T-helper 2 cell treated with Interferon-gamma antibody and Interleukin-4, amounts not matched to agents 5 μg/mL and 100 μg/mL, for 36 hours (primary cell): ENCODE results near the gene CD8B2.
"Not testable (repeated sequence)": the region's sequence is repeated elsewhere in the genome, so short reads cannot be mapped to it uniquely, and the experiment has no call there.

Source experiments
- DNase-seq: peaks from one replicate; pipeline ENCODE4 v3.0.0; 2021; ENCODE audit warnings: low spot score
- H3K27ac Mint-ChIP-seq: one replicate; pipeline ENCODE4 v1.8.0; 2021; ENCODE audit warnings: mild to moderate bottlenecking, mixed read lengths
- H3K27me3 Mint-ChIP-seq: one replicate; pipeline ENCODE4 v1.8.0; 2021; ENCODE audit warnings: low read depth, mixed read lengths
- H3K36me3 Mint-ChIP-seq: one replicate; pipeline ENCODE4 v1.8.0; 2021; ENCODE audit warnings: low read depth, mixed read lengths
- H3K4me1 Mint-ChIP-seq: one replicate; pipeline ENCODE4 v1.8.0; 2021; ENCODE audit warnings: low read depth, mixed read lengths
- H3K4me3 Mint-ChIP-seq: one replicate; pipeline ENCODE4 v1.8.0; 2022; ENCODE audit warnings: mild to moderate bottlenecking, moderate library complexity, mixed read lengths
- H3K9me3 Mint-ChIP-seq: one replicate; pipeline ENCODE4 v1.8.0; 2021; ENCODE audit warnings: mixed read lengths

Gene CD8B2

GRCh38 chr2:106504192-106504591 is 17.0 kb downstream of the CD8B2 start:
- H3K4me1 Mint-ChIP-seq, H3K4me3 Mint-ChIP-seq, DNase-seq, H3K9me3 Mint-ChIP-seq, H3K36me3 Mint-ChIP-seq, H3K27me3 Mint-ChIP-seq, H3K27ac Mint-ChIP-seq: not testable (repeated sequence)

DNA sequence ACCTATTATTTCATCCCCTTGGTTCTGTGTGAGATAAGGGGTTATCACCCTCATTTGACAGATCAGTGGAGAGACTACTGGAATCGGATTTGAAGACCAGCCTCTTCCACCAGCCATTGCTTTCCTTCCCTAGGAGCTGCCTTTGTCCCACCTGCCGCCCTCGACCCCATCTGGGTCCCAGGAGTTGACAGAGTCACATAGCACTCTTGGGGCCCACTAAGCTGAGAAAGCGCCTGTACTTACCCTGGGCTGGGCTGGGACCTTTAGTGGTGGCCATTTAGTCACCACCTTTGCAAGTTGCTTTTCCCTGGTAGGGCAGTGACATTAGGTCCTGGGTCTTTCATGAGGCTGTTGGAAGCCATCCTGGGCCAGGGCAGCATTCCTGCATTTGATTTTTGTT is 17.6 kb downstream of the CD8B2 start:
- H3K27me3 Mint-ChIP-seq, H3K27ac Mint-ChIP-seq, H3K36me3 Mint-ChIP-seq, H3K4me3 Mint-ChIP-seq, H3K4me1 Mint-ChIP-seq, DNase-seq, H3K9me3 Mint-ChIP-seq: not testable (repeated sequence)

DNA sequence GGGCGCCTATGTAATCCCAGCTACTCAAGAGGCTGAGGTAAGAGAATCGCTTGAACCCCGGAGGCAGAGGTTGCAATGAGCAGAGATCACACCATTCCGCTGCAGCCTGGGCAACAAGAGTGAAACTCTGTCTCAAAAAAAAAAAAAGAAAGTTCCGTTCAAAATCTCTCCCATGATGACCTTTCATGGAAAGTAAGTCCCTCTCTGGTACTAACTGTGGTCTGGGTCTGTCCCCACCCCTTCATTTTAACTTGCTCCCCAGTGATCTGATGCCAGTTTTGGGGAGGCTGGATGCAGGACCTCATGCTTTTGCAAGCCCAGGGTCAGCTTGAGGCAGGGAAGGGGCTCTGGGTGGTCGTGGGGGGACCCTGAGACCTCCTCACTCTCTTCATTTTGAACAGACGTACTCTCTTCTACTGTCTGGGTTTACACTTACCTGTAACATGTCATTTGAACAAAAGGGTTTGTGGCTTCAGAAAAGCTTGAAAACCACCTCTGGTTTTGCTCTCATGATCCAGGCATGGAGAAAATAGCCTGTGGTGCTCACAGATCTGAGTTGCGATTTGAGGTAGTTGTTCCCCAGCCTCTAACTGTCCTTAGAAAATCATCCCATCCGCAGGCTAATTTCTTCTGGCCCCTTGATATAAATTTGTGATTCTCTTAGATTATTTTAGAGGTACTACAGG is 19.0 kb downstream of the CD8B2 start:
- H3K4me3 Mint-ChIP-seq, H3K9me3 Mint-ChIP-seq, DNase-seq, H3K4me1 Mint-ChIP-seq, H3K27ac Mint-ChIP-seq, H3K27me3 Mint-ChIP-seq, H3K36me3 Mint-ChIP-seq: not testable (repeated sequence)

DNA sequence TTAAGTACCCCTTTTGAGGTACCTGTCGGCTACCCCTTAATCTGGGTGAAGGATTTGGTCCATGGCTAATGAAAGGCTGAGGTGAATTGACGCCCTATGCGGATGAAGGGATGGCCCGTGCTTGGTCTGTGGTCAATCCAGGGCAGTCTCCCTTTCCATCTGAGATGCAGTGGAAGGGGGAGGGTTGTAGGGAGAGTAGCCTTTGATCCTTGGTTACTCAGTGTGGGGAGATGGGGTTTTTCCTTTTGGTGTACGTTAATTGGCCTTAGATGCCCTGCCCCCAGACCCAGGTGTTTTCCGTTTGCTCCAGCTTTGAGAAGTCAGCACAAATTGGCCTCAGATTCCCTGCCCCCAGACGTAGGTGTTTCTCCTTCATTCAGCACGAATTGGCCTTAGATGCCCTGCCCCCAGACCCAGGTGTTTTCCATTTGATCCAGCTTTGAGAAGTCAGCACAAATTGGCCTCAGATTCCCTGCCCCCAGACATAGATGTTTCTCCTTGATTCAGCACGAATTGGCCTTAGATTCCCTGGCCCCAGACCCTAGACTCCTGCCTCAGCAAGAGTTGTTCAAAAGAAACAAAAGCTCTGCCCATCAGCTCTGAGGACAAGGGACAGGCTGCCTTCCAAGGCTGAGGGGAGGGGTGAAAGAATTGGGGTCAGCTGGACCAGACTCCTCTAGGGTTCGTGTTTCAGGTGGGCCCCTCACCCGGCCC is 21.7 kb downstream of the CD8B2 start:
- not testable (repeated sequence) for H3K4me1 Mint-ChIP-seq, H3K27me3 Mint-ChIP-seq, H3K9me3 Mint-ChIP-seq, H3K36me3 Mint-ChIP-seq, H3K27ac Mint-ChIP-seq, DNase-seq, H3K4me3 Mint-ChIP-seq

DNA sequence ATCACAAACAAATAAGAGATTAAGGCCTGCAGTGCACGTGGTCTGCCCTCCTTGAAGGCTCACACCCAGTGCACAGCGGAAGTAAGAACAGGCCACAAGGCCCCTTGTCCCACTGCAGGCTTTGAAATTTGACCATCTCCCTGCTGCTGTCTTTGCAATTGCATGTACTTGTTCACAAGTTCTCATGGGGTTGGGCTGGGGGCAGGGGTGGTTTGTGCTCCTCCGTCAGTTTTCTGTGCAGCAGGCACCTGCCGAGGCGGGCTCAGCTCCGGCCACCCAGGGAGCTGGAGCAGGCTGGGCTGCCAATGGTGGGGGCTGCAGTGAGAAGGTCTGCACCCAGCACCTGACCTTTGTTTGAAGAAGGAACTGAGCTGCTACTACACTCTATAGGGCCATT is 22.2 kb downstream of the CD8B2 start:
- H3K27ac Mint-ChIP-seq, H3K4me3 Mint-ChIP-seq, H3K27me3 Mint-ChIP-seq, H3K9me3 Mint-ChIP-seq, H3K36me3 Mint-ChIP-seq, H3K4me1 Mint-ChIP-seq, DNase-seq: not testable (repeated sequence)

GRCh38 chr2:106510791-106511190 is 23.6 kb downstream of the CD8B2 start:
- DNase-seq, H3K9me3 Mint-ChIP-seq, H3K4me1 Mint-ChIP-seq, H3K27ac Mint-ChIP-seq, H3K27me3 Mint-ChIP-seq, H3K4me3 Mint-ChIP-seq, H3K36me3 Mint-ChIP-seq: not testable (repeated sequence)

GRCh38 chr2:106511476-106511901 is 24.3 kb downstream of the CD8B2 start:
- not testable (repeated sequence) for H3K36me3 Mint-ChIP-seq, H3K27ac Mint-ChIP-seq, H3K4me1 Mint-ChIP-seq, H3K27me3 Mint-ChIP-seq, H3K4me3 Mint-ChIP-seq, H3K9me3 Mint-ChIP-seq
- DNase-seq: peak; percentile 49

DNA sequence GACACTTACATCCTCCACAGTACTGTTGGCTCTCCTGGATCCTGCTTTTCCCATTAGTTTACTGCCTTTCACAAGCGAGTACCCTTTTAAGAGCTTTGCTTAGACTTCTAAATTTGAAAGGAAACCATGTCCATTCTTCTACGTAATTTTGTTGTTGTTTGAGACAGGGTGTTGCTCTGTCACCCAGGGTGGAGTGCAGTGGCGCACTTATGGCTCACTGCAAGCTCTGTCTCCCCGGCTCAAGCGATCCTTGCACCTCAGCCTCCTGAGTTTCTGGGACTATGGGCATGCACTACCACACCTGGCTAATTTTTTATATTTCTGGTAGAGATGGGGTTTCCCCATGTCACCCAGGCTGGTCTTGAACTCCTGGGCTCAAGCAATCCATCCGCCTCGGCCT is 24.8 kb downstream of the CD8B2 start:
- not testable (repeated sequence) for H3K27ac Mint-ChIP-seq, H3K4me3 Mint-ChIP-seq, H3K4me1 Mint-ChIP-seq, H3K9me3 Mint-ChIP-seq, H3K36me3 Mint-ChIP-seq, DNase-seq, H3K27me3 Mint-ChIP-seq

- H3K4me1 Mint-ChIP-seq: not testable (repeated sequence)
Observed at GRCh38 chr2:106513391-106513790, 26.2 kb downstream of the CD8B2 start.

DNA sequence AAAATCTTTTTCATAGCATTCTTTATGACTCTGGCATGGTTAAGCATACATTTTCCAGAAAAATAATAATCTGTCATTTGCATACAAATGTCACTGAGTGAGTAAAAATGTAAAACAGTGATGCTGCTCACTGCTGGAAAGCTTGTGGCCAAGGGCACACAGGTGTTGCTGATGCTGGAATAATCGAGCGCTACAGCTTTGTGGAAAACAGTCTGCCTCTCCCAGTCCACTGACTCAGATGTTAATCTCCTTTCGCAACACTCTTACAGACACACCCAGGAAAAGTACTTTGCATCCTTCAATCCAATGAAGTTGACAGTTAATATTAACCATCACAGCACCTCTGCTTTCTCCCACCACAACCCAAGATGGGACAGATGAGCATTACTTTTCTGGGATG is 27.7 kb downstream of the CD8B2 start:
- H3K4me1 Mint-ChIP-seq, H3K36me3 Mint-ChIP-seq, H3K9me3 Mint-ChIP-seq, H3K27ac Mint-ChIP-seq, DNase-seq, H3K27me3 Mint-ChIP-seq, H3K4me3 Mint-ChIP-seq: not testable (repeated sequence)

More at GRCh38 chr2:106513391-106513790, 26.2 kb downstream of the CD8B2 start:
- H3K36me3 Mint-ChIP-seq, H3K27ac Mint-ChIP-seq, H3K4me3 Mint-ChIP-seq, DNase-seq, H3K9me3 Mint-ChIP-seq, H3K27me3 Mint-ChIP-seq: not testable (repeated sequence)

- DNase-seq: no peak
- H3K9me3 Mint-ChIP-seq: no peaks in the 10 kb centered on the region
- H3K27me3 Mint-ChIP-seq: no peaks in the 10 kb centered on the region
- no peak overlapping the region for H3K27ac Mint-ChIP-seq
- no peaks in the 10 kb centered on the region for H3K36me3 Mint-ChIP-seq
- no peak overlapping the region for H3K4me3 Mint-ChIP-seq
- H3K4me1 Mint-ChIP-seq: peaks cover 4% of the 10 kb centered on the region
Observed at GRCh38 chr2:106516436-106516835, 29.3 kb downstream of the CD8B2 start.

DNA sequence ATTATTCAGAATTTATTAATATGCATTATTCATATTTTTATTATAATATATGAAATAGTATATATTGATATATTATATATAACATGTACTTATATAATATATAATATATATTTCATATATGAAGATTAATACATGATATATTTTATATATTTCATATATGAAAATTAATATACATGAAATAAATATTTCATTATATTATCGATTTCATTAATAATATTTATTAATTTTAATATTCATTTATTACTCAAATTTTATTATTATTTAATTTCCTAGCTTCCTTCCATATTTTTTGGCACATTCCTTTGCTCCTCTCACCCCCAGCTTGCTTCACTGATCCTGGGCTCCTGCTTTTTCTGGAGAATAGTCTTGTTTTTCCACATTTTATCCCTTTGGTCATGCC is 29.7 kb downstream of the CD8B2 start:
- H3K9me3 Mint-ChIP-seq: no peaks in the 10 kb centered on the region

DNA sequence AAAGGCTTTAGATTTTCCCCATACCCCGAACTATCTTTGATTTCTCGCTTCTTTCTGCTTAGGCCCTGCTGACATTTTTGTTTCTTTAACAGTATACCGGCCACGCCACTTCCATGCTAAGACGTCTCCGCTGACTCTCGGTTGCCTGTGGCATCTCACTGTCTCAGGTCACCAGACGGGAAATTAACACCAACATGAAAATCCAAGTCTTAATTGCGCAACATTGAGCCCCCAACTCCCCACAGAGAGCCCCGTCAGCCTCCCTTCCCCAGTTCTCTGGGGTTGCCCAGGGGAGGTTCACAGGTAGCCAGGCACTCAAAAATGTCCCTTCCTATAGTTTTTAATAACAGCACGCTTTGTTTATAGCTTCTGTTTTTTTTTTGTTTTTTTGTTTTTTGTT is 30.2 kb downstream of the CD8B2 start:
- H3K27ac Mint-ChIP-seq: no peak overlapping the region
- H3K27me3 Mint-ChIP-seq: no peaks in the 10 kb centered on the region
- no peaks in the 10 kb centered on the region for H3K9me3 Mint-ChIP-seq
- no peak overlapping the region for H3K4me3 Mint-ChIP-seq
- no peaks in the 10 kb centered on the region for H3K36me3 Mint-ChIP-seq
- H3K4me1 Mint-ChIP-seq: no peaks in the 10 kb centered on the region
- DNase-seq: no peak

More for the DNA sequence above, 29.7 kb downstream of the CD8B2 start:
- Mint-ChIP-seq H3K4me3 (no peak overlapping the region), H3K4me1 (peaks cover 1% of the 10 kb centered on the region), H3K27ac (no peak overlapping the region), H3K27me3 (no peaks in the 10 kb centered on the region), H3K36me3 (no peaks in the 10 kb centered on the region)
- DNase-seq: no peak

- peaks cover 13% of the 10 kb centered on the region for H3K9me3 Mint-ChIP-seq
- H3K27me3 Mint-ChIP-seq: no peaks in the 10 kb centered on the region
- no peak overlapping the region for H3K27ac Mint-ChIP-seq
- no peak for DNase-seq
- H3K4me1 Mint-ChIP-seq: no peaks in the 10 kb centered on the region
- H3K36me3 Mint-ChIP-seq: peaks cover 2% of the 10 kb centered on the region
- no peak overlapping the region for H3K4me3 Mint-ChIP-seq
Observed at GRCh38 chr2:106519767-106520166, 32.6 kb downstream of the CD8B2 start.

DNA sequence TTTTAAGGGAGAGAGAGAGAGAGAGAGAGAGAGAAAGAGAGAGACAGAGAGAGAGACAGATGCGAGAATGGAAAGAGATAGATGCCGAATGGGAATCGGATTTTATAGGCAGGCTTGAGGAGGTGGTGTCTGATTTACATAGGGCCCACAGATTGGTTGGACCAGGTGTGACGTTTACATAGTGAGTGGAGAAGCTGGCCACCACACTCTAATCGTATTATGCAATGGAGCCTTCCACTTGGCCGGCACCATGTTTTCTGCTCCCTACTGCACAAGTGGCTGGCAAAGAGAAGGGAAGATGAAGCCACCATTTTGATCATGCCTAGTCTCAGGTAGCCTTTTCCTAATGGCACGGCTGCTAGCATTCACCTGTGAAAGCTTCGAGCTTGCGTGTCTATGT is 33.9 kb downstream of the CD8B2 start:
- Mint-ChIP-seq H3K9me3 (peaks cover 18% of the 10 kb centered on the region), H3K36me3 (peaks cover 2% of the 10 kb centered on the region), H3K27me3 (no peaks in the 10 kb centered on the region), H3K4me3 (no peak overlapping the region), H3K27ac (no peak overlapping the region), H3K4me1 (no peaks in the 10 kb centered on the region)
- no peak for DNase-seq
